H1 (cell line): ENCODE data around the gene KCNA5. TPM values are rescaled to one million over a fixed set of nuclear protein-coding genes. Genes with fewer than 3 reads are reported as not detected.

ENCODE experiments used
- CTCF ChIA-PET: fragments of 300-600 bp; sonication (Branson Sonifier 250); formaldehyde crosslinking; loops from one replicate; lab custom pipeline; 2021; ENCODE audit not compliant: partially characterized antibody; lab: Charles Lee
- POLR2A ChIA-PET: fragments of 300-600 bp; sonication (Branson Sonifier 250); formaldehyde crosslinking; loops from one replicate; lab custom pipeline; 2021; ENCODE audit warnings: inconsistent platforms; ENCODE audit not compliant: partially characterized antibody; lab: Charles Lee
- DNase-seq, 2 experiments: peaks; one replicate each; pipeline versions ENCODE4 v3.0.0 to v3.0.0-alpha.2; 2010 to 2022; ENCODE audit warnings: low spot score in 2 of 2, low read depth in 1 of 2, mixed read lengths in 1 of 2
- FAIRE-seq: peaks from 2 replicates; lab custom pipeline; 2011; peaks lifted over from hg19 to GRCh38; lab: Jason Lieb, UNC
- H2AFZ ChIP-seq: 2 replicates; pipeline ENCODE4 v1.8.1; 2012; ENCODE audit warnings: low read length, inconsistent platforms
- H2AK5ac ChIP-seq: 2 replicates; pipeline ENCODE4 v1.6.1; 2013; ENCODE audit warnings: low read depth, low read length
- H2BK120ac ChIP-seq: replicated peaks from 2 replicates; pipeline ENCODE3; 2013; ENCODE audit warnings: low read depth, low read length, inconsistent platforms
- H2BK12ac ChIP-seq: 2 replicates; pipeline ENCODE4 v1.6.1; 2013; ENCODE audit warnings: low read depth, low read length
- H2BK15ac ChIP-seq: 2 replicates; pipeline ENCODE4 v1.6.1; 2013; ENCODE audit warnings: low read length
- H2BK20ac ChIP-seq: 2 replicates; pipeline ENCODE4 v1.6.1; 2013; ENCODE audit warnings: low read length
- H2BK5ac ChIP-seq: 2 replicates; pipeline ENCODE4 v1.6.1; 2013; ENCODE audit warnings: low read depth, low read length
- H3K14ac ChIP-seq: 2 replicates; pipeline ENCODE4 v1.6.1; 2013; ENCODE audit warnings: inconsistent platforms; ENCODE audit not compliant: insufficient read length
- H3K18ac ChIP-seq: 2 replicates; pipeline ENCODE4 v1.6.1; 2013; ENCODE audit warnings: low read length; ENCODE audit errors: extremely low read depth
- H3K23ac ChIP-seq: 2 replicates; pipeline ENCODE4 v1.6.1; 2013; ENCODE audit warnings: inconsistent platforms; ENCODE audit not compliant: insufficient read length
- H3K23me2 ChIP-seq: 2 replicates; pipeline ENCODE4 v1.6.1; 2013; ENCODE audit warnings: low read depth, low read length
- H3K27ac ChIP-seq: 2 replicates; pipeline ENCODE4 v1.6.1; 2011; ENCODE audit warnings: low read depth, low read length, inconsistent platforms
- H3K27me3 ChIP-seq, 4 experiments: replicated peaks in 1 of 4; 1 replicate in 1 of 4; 2 replicates in 3 of 4; pipeline versions ENCODE4 v1.6.1 to v1.8.1; 2011 to 2013; ENCODE audit warnings: low read length in 3 of 4, mild to moderate bottlenecking in 3 of 4, inconsistent platforms in 2 of 4, mixed read lengths in 2 of 4, moderate library complexity in 1 of 4; ENCODE audit not compliant: control insufficient read depth in 3 of 4, insufficient read depth in 3 of 4; ENCODE audit errors: extremely low read depth in 1 of 4
- H3K36me3 ChIP-seq, 4 experiments: 2 replicates each; pipeline versions ENCODE4 v1.6.1 to v1.8.1; 2011 to 2013; ENCODE audit warnings: mild to moderate bottlenecking in 4 of 4, low read length in 3 of 4, moderate library complexity in 2 of 4, control low read depth in 1 of 4, inconsistent platforms in 1 of 4; ENCODE audit not compliant: insufficient read depth in 4 of 4, control insufficient read depth in 2 of 4
- H3K4ac ChIP-seq: replicated peaks from 2 replicates; pipeline ENCODE3; 2013; ENCODE audit warnings: low read length, low read depth, mixed read lengths, inconsistent platforms; ENCODE audit not compliant: insufficient read length
- H3K4me1 ChIP-seq, 4 experiments: replicated peaks in 1 of 4; 1 replicate in 1 of 4; 2 replicates in 3 of 4; pipeline versions ENCODE4 v1.6.1 to v1.8.1; 2011 to 2013; ENCODE audit warnings: low read length in 3 of 4, inconsistent platforms in 2 of 4, mixed read lengths in 1 of 4; ENCODE audit not compliant: insufficient read depth in 4 of 4, control insufficient read depth in 3 of 4
- H3K4me2 ChIP-seq, 2 experiments: 2 replicates each; pipeline versions ENCODE4 v1.6.1 to v1.8.1; 2011 to 2013; ENCODE audit warnings: low read depth in 2 of 2, low read length in 2 of 2, control low read depth in 1 of 2, inconsistent platforms in 1 of 2, mild to moderate bottlenecking in 1 of 2; ENCODE audit not compliant: insufficient read depth in 1 of 2
- H3K4me3 ChIP-seq, 4 experiments: fragments of 200-600, 300-600 bp in 1 of 4; sonication (generic), shearing (Covaris generic), sonication (Bioruptor Twin) in 1 of 4; 2 replicates each; pipeline versions ENCODE4 v1.5.1 to v1.8.1; 2011 to 2016; ENCODE audit warnings: low read length in 4 of 4, low read depth in 3 of 4, control low read depth in 2 of 4, inconsistent platforms in 2 of 4, mild to moderate bottlenecking in 2 of 4, mixed read lengths in 1 of 4, moderate library complexity in 1 of 4; ENCODE audit not compliant: insufficient read depth in 2 of 4; ENCODE audit errors: extremely low read depth in 1 of 4
- H3K56ac ChIP-seq: replicated peaks from 2 replicates; pipeline ENCODE3; 2013; ENCODE audit warnings: low read depth, mild to moderate bottlenecking, mixed read lengths, low read length, inconsistent platforms; ENCODE audit not compliant: insufficient read length
- H3K79me1 ChIP-seq: 2 replicates; pipeline ENCODE4 v1.6.1; 2013; ENCODE audit warnings: low read depth, low read length, control low read depth
- H3K79me2 ChIP-seq, 2 experiments: 2 replicates each; pipeline versions ENCODE4 v1.6.1 to v1.8.1; 2012 to 2013; ENCODE audit warnings: low read length in 2 of 2, mild to moderate bottlenecking in 2 of 2, inconsistent platforms in 1 of 2; ENCODE audit not compliant: insufficient read depth in 2 of 2, control insufficient read depth in 1 of 2
- H3K9ac ChIP-seq, 4 experiments: replicated peaks in 1 of 4; 1 replicate in 1 of 4; 2 replicates in 3 of 4; pipeline versions ENCODE4 v1.6.1 to v1.8.1; 2011 to 2013; ENCODE audit warnings: low read depth in 3 of 4, low read length in 3 of 4, control low read depth in 2 of 4, mild to moderate bottlenecking in 2 of 4, moderate library complexity in 2 of 4, inconsistent platforms in 1 of 4; ENCODE audit errors: extremely low read depth in 1 of 4
- H3K9me3 ChIP-seq, 2 experiments: 2 replicates each; pipeline versions ENCODE4 v1.6.1 to v1.8.1; 2012 to 2013; ENCODE audit warnings: mild to moderate bottlenecking in 2 of 2, moderate library complexity in 2 of 2, control low read depth in 1 of 2, inconsistent platforms in 1 of 2, low read depth in 1 of 2, low read length in 1 of 2, mixed read lengths in 1 of 2; ENCODE audit not compliant: insufficient read depth in 2 of 2
- H4K20me1 ChIP-seq, 2 experiments: replicated peaks in 1 of 2; 2 replicates each; pipeline versions ENCODE3 to v1.8.1; 2011 to 2013; ENCODE audit warnings: inconsistent platforms in 2 of 2, low read length in 2 of 2, mild to moderate bottlenecking in 1 of 2; ENCODE audit not compliant: insufficient read depth in 2 of 2, control insufficient read depth in 1 of 2
- H4K5ac ChIP-seq: 2 replicates; pipeline ENCODE4 v1.6.1; 2013; ENCODE audit warnings: low read length, low read depth, mixed read lengths, inconsistent platforms; ENCODE audit not compliant: insufficient read length
- H4K8ac ChIP-seq: 2 replicates; pipeline ENCODE4 v1.8.0; 2013; ENCODE audit warnings: mild to moderate bottlenecking, moderate library complexity, low read length, inconsistent platforms; ENCODE audit not compliant: insufficient read depth; ENCODE audit errors: extremely low read depth
- H4K91ac ChIP-seq: replicated peaks from 2 replicates; pipeline ENCODE3; 2013; ENCODE audit warnings: low read length, mixed read lengths, inconsistent platforms; ENCODE audit not compliant: insufficient read length
- WGBS, 2 experiments: shearing (Covaris generic) in 1 of 2; methylation state at CpG; one replicate each; pipeline versions ENCODE4 v1.1.6 to v1.1.7; 2013 to 2015; ENCODE audit warnings: low lambda C conversion rate in 2 of 2, mixed read lengths in 2 of 2, inconsistent platforms in 1 of 2, low coverage in 1 of 2, missing lambda C conversion rate in 1 of 2; ENCODE audit not compliant: insufficient replicate concordance in 2 of 2, insufficient coverage in 1 of 2, insufficient read length in 1 of 2; ENCODE audit errors: extremely low coverage in 1 of 2, missing lambda C conversion rate in 1 of 2; 5-methylcytosine and 5-hydroxymethylcytosine counted together
- polyA plus RNA-seq, 7 experiments: library from polyadenylated mRNA; depleted of rRNA in 3 of 7; stranded (reverse) in 5 of 7; unstranded in 2 of 7; fragments of >200 nt in 5 of 7; fragments of 200-250 nt in 2 of 7; gene quantifications; 1 replicate in 5 of 7; 2 replicates in 1 of 7; 4 replicates in 1 of 7; pipeline versions ENCODE4 v1.2.1 to v1.2.3, GENCODE V29; 2011 to 2013; ENCODE audit warnings: missing spikeins in 2 of 7, mixed read lengths in 2 of 7
- total RNA-seq: library from RNA; stranded (reverse); fragmentation: NEBNext Ultra II Directional; extraction: Animal tissue kit (Norgen Biotek cat#: 25700); gene quantifications from 2 replicates; pipeline ENCODE4 v1.2.1, GENCODE V29; 2021

The KCNA5 gene
- total and polyA plus RNA-seq, 2 of the 8 experiments (the other 6 are each of a cell fraction or from before 2014, with no cell fraction given), result 0.20 to 0.29 TPM

- Histone ChIP-seq H3K4me2 (no peak overlapping the region), H2BK5ac (no peak overlapping the region), H3K9ac (no peak overlapping the region), H3K36me3 (no peaks in the 10 kb centered on the region), H3K4me1 (peaks cover 0 to 5% (median 3%) of the 10 kb centered on the region in 4 experiments; a peak in 5 of 7 replicates), H3K18ac (no peak overlapping the region), H3K27me3 (peaks cover 17 to 37% (median 30%) of the 10 kb centered on the region in 4 experiments), H2BK12ac (no peak overlapping the region), H3K23me2 (peaks cover 9% of the 10 kb centered on the region; the same call in 1 of the 2 replicates), H4K5ac (no peak overlapping the region), H2AK5ac (no peak overlapping the region), H3K79me1 (no peaks in the 10 kb centered on the region), H2BK20ac (no peak overlapping the region), H3K4ac (no peak overlapping the region), H2AFZ (no peak overlapping the region), H2BK120ac (no peak overlapping the region), H3K79me2 (no peaks in the 10 kb centered on the region), H2BK15ac (no peak overlapping the region), H3K4me3 (no peak overlapping the region), H4K20me1 (peaks cover 0 to 1% of the 10 kb centered on the region in 2 experiments), H3K9me3 (peaks cover 0 to 3% of the 10 kb centered on the region in 2 experiments; a peak in 2 of 4 replicates), H4K8ac (no peak overlapping the region), H4K91ac (no peak overlapping the region), H3K23ac (no peak overlapping the region), H3K56ac (no peak overlapping the region), H3K27ac (no peak overlapping the region), H3K14ac (no peak overlapping the region)
- FAIRE-seq, result no peak
- WGBS, 2 experiments, result 87% methylated on average over 3 of the region's 3 CpGs; no CpG with 5 or more reads in 1 of the 2 experiments
- ChIA-PET POLR2A (no interaction called here), CTCF (interaction anchor here (1.4 to 2.8 kb wide), 7 partner anchors 9 to 181 kb away, joined by 5 to 11 read pairs (median 6); no protein-coding TSS in a partner anchor)
- DNase-seq, result no peak
Measured at GRCh38 chr12:5039815-5040214, 3.9 kb upstream of the KCNA5 start.
